ENCODE data around the gene SMARCB1. TPM values are rescaled to one million over a fixed set of nuclear protein-coding genes. Genes with fewer than 3 reads are reported as not detected.
A peak's percentile ranks its signal among the peaks of the same experiment; 100 is the strongest.

The SMARCB1 gene
- total and polyA plus RNA-seq, 4 donors: 39.2 to 69.6 (median 47.8) TPM

DNA sequence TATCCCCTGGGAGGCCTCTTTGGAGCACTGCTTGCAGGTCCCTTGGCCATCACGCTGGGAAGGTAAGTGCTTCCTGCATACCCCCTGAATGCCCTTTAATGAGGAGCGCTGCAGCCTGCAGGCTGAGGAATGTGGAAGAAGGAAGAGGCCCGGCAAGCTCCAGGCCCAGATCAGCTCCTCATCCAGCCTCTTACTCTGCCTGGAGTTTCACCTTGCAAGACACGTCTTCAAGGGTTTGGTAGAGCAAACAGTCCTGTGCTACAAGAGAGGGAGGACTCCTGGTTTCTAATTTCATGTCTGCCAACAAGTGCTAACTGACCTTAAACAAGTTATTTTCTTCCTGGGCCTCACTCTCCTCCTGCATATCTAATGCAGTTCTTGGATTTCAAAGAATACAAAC, 81.8 kb downstream of the SMARCB1 start:
- Histone ChIP-seq H3K4me3 (no peak overlapping the region), H3K9me3 (ENCODE audit: control insufficient read depth in 4 of 4, insufficient read depth in 3 of 4, low read length in 3 of 4) (no peaks in the 10 kb centered on the region), H3K4me1 (ENCODE audit: control insufficient read depth in 5 of 5, insufficient read depth in 5 of 5, low read length in 5 of 5) (no peaks in the 10 kb centered on the region), H3K9ac (ENCODE audit: insufficient read depth in 1 of 2, low read length in 2 of 2) (no peak overlapping the region), H3K36me3 (ENCODE audit: control insufficient read depth in 4 of 4, insufficient read depth in 4 of 4, low read length in 4 of 4) (peaks cover 0 to 7% (median 2%) of the 10 kb centered on the region in 4 donors), H3K27ac (ENCODE audit: low read depth in 1 of 2, low read length in 1 of 2) (peak overlapping the region in 1 of 2 donors; percentile 4), H3K27me3 (ENCODE audit: control insufficient read depth in 3 of 3, insufficient read depth in 3 of 3, low read length in 2 of 3) (no peaks in the 10 kb centered on the region)
- ATAC-seq (ENCODE audit: insufficient read depth, low FRiP score) (no peak), DNase-seq (peak in 1 of 3 donors; percentile 34)
- TF ChIP-seq CTCF (IDR thresholded peaks at IDR 0.05; ENCODE audit: control extremely low read depth, extremely low read depth): no peak
- WGBS, 2 donors: 75 to 93% methylated on average over 4 of the region's 4 CpGs

- H3K4me3 ChIP-seq: no peak overlapping the region
- ATAC-seq (ENCODE audit: insufficient read depth, low FRiP score): no peak
- H3K36me3 ChIP-seq (ENCODE audit: control insufficient read depth in 4 of 4, insufficient read depth in 4 of 4, low read length in 4 of 4): peaks cover 0 to 7% (median 5%) of the 10 kb centered on the region in 4 donors
- no peak overlapping the region for H3K9ac ChIP-seq (ENCODE audit: insufficient read depth in 1 of 2, low read length in 2 of 2)
- no peak for TF ChIP-seq CTCF (IDR thresholded peaks at IDR 0.05; ENCODE audit: control extremely low read depth, extremely low read depth)
- no peaks in the 10 kb centered on the region for H3K4me1 ChIP-seq (ENCODE audit: control insufficient read depth in 5 of 5, insufficient read depth in 5 of 5, low read length in 5 of 5)
- no peak for DNase-seq
- H3K27ac ChIP-seq (ENCODE audit: low read depth in 1 of 2, low read length in 1 of 2): no peak overlapping the region
- no peaks in the 10 kb centered on the region for H3K27me3 ChIP-seq (ENCODE audit: control insufficient read depth in 3 of 3, insufficient read depth in 3 of 3, low read length in 2 of 3)
- no peaks in the 10 kb centered on the region for H3K9me3 ChIP-seq (ENCODE audit: control insufficient read depth in 4 of 4, insufficient read depth in 3 of 4, low read length in 3 of 4)
- WGBS, 2 donors: 94 to 95% methylated on average over 4 of the region's 4 CpGs
Observed at GRCh38 chr22:23874871-23875270, 88.1 kb downstream of the SMARCB1 start.

GRCh38 chr22:23875801-23876200, 89.0 kb downstream of the SMARCB1 start:
- no peak for DNase-seq
- Histone ChIP-seq H3K36me3 (ENCODE audit: control insufficient read depth in 4 of 4, insufficient read depth in 4 of 4, low read length in 4 of 4) (peaks cover 0 to 7% (median 5%) of the 10 kb centered on the region in 4 donors), H3K9me3 (ENCODE audit: control insufficient read depth in 4 of 4, insufficient read depth in 3 of 4, low read length in 3 of 4) (no peaks in the 10 kb centered on the region), H3K27me3 (ENCODE audit: control insufficient read depth in 3 of 3, insufficient read depth in 3 of 3, low read length in 2 of 3) (no peaks in the 10 kb centered on the region), H3K9ac (ENCODE audit: insufficient read depth in 1 of 2, low read length in 2 of 2) (no peak overlapping the region), H3K4me1 (ENCODE audit: control insufficient read depth in 5 of 5, insufficient read depth in 5 of 5, low read length in 5 of 5) (no peaks in the 10 kb centered on the region), H3K4me3 (no peak overlapping the region), H3K27ac (ENCODE audit: low read depth in 1 of 2, low read length in 1 of 2) (no peak overlapping the region)
- 89 to 93% methylated on average over 2 of the region's 2 CpGs for WGBS, 2 donors
- ATAC-seq (ENCODE audit: insufficient read depth, low FRiP score): no peak
- no peak for TF ChIP-seq CTCF (IDR thresholded peaks at IDR 0.05; ENCODE audit: control extremely low read depth, extremely low read depth)

DNA sequence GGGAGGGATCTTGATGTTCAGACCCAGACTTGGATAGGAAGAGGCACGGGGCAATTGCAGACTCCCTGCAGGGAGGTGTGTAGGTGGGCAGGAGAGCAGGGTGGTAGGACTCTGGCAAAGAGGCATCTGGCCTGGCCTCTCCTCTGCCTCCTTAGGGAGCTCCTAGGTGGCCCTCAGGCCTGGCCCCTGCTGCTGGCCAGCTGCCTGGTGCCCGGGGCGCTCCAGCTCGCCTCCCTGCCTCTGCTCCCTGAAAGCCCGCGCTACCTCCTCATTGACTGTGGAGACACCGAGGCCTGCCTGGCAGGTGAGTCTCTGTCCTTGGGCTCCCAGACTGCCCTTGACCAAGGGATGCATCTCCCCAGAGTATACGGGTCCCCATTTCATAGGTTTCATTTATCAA, 90.8 kb downstream of the SMARCB1 start:
- no peak for TF ChIP-seq CTCF (IDR thresholded peaks at IDR 0.05; ENCODE audit: control extremely low read depth, extremely low read depth)
- Histone ChIP-seq H3K27ac (ENCODE audit: low read depth in 1 of 2, low read length in 1 of 2) (no peak overlapping the region), H3K36me3 (ENCODE audit: control insufficient read depth in 4 of 4, insufficient read depth in 4 of 4, low read length in 4 of 4) (peaks cover 0 to 13% (median 6%) of the 10 kb centered on the region in 4 donors), H3K9me3 (ENCODE audit: control insufficient read depth in 4 of 4, insufficient read depth in 3 of 4, low read length in 3 of 4) (no peaks in the 10 kb centered on the region), H3K27me3 (ENCODE audit: control insufficient read depth in 3 of 3, insufficient read depth in 3 of 3, low read length in 2 of 3) (no peaks in the 10 kb centered on the region), H3K4me1 (ENCODE audit: control insufficient read depth in 5 of 5, insufficient read depth in 5 of 5, low read length in 5 of 5) (no peaks in the 10 kb centered on the region), H3K9ac (ENCODE audit: insufficient read depth in 1 of 2, low read length in 2 of 2) (no peak overlapping the region), H3K4me3 (no peak overlapping the region)
- DNase-seq (no peak), ATAC-seq (ENCODE audit: insufficient read depth, low FRiP score) (no peak)
- WGBS, 2 donors: 96 to 97% methylated on average over 8 of the region's 8 CpGs

All from lung (tissue), 12 donors.